GM23338 (cell line): ENCODE data around the gene SEC16B. TPM values are rescaled to one million over a fixed set of nuclear protein-coding genes. Genes with fewer than 3 reads are reported as not detected.

Source experiments
- ATAC-seq: fragments of 200-7000 bp; cut with Tn5 transposase; 3 replicates; pipeline ENCODE4 v1.9.1; 2020
- DNase-seq: peaks from one replicate; pipeline ENCODE4 v3.0.0-alpha.2; 2015; ENCODE audit warnings: low spot score
- H2AFZ ChIP-seq: fragments of 200-600 bp; sonication (generic); 2 replicates; pipeline ENCODE4 v1.8.0; 2016; ENCODE audit warnings: antibody characterized with exemption, mild to moderate bottlenecking, moderate library complexity
- H3F3A ChIP-seq: fragments of 200-600 bp; sonication (generic); replicated peaks from 2 replicates; pipeline ENCODE4 v1.8.0; 2017; ENCODE audit warnings: antibody characterized with exemption, mixed run types, low read depth
- H3K27ac ChIP-seq: fragments of 200-600 bp; sonication (generic); 2 replicates; pipeline ENCODE4 v1.6.1; 2016; ENCODE audit warnings: low read depth
- H3K27me3 ChIP-seq: fragments of 200-600 bp; sonication (generic); 2 replicates; pipeline ENCODE4 v1.8.0; 2016; ENCODE audit warnings: mild to moderate bottlenecking, mixed run types, moderate library complexity; ENCODE audit not compliant: insufficient read depth
- H3K36me3 ChIP-seq: fragments of 200-600 bp; sonication (generic); 2 replicates; pipeline ENCODE4 v1.8.0; 2016; ENCODE audit warnings: mild to moderate bottlenecking; ENCODE audit not compliant: insufficient read depth
- H3K4me1 ChIP-seq: fragments of 200-600 bp; sonication (generic); 2 replicates; pipeline ENCODE4 v1.8.0; 2016; ENCODE audit warnings: mild to moderate bottlenecking, moderate library complexity; ENCODE audit not compliant: insufficient read depth
- H3K4me2 ChIP-seq: fragments of 200-600 bp; sonication (generic); 2 replicates; pipeline ENCODE4 v1.7.1; 2017; ENCODE audit warnings: mixed run types
- H3K4me3 ChIP-seq: fragments of 200-600 bp; sonication (generic); 2 replicates; pipeline ENCODE4 v1.6.1; 2016; ENCODE audit warnings: mixed run types
- H3K79me2 ChIP-seq: fragments of 200-600 bp; sonication (generic); replicated peaks from 2 replicates; pipeline ENCODE4 v1.8.0; 2017; ENCODE audit warnings: mild to moderate bottlenecking; ENCODE audit not compliant: insufficient read depth
- H3K9me2 ChIP-seq: fragments of 200-600 bp; sonication (generic); 2 replicates; pipeline ENCODE4 v1.8.0; 2017; ENCODE audit not compliant: insufficient read depth
- H4K20me1 ChIP-seq: fragments of 200-600 bp; sonication (generic); replicated peaks from 2 replicates; pipeline ENCODE4 v1.8.0; 2017; ENCODE audit warnings: mild to moderate bottlenecking; ENCODE audit not compliant: insufficient read depth
- H3K27ac Mint-ChIP-seq: 2 replicates; pipeline ENCODE4 v1.8.0; 2020; ENCODE audit warnings: inconsistent platforms, mild to moderate bottlenecking, moderate library complexity, mixed read lengths
- H3K27me3 Mint-ChIP-seq: 3 replicates; pipeline ENCODE4 v1.8.0; 2022; ENCODE audit warnings: low read depth, mild to moderate bottlenecking, moderate library complexity, mixed read lengths, inconsistent platforms; ENCODE audit not compliant: insufficient read depth, poor library complexity
- H3K36me3 Mint-ChIP-seq: 3 replicates; pipeline ENCODE4 v1.8.0; 2021; ENCODE audit warnings: low read depth, mild to moderate bottlenecking, inconsistent platforms, moderate library complexity, mixed read lengths
- H3K4me1 Mint-ChIP-seq: 3 replicates; pipeline ENCODE4 v1.8.0; 2020; ENCODE audit warnings: mild to moderate bottlenecking, inconsistent platforms, mixed read lengths
- H3K4me3 Mint-ChIP-seq: 3 replicates; pipeline ENCODE4 v1.8.0; 2021; ENCODE audit warnings: moderate library complexity, mild to moderate bottlenecking, inconsistent platforms, mixed read lengths
- H3K9me3 Mint-ChIP-seq: 3 replicates; pipeline ENCODE4 v1.8.0; 2020; ENCODE audit warnings: moderate library complexity, mild to moderate bottlenecking, inconsistent platforms, mixed read lengths
- CREB1 ChIP-seq: fragments of 250-450 bp; sonication (Bioruptor Pico); IDR thresholded peaks from 2 replicates; pipeline ENCODE4 v1.5.0; 2020; ENCODE audit warnings: low read depth, mild to moderate bottlenecking, moderate library complexity
- ETS1 ChIP-seq: IDR thresholded peaks from 2 replicates; pipeline ENCODE4 v1.6.1; 2016; ENCODE audit warnings: antibody characterized with exemption
- EZH2 ChIP-seq: fragments of 200-600 bp; sonication (generic); IDR thresholded peaks from one replicate; pipeline ENCODE4 v1.8.0; 2017; ENCODE audit warnings: antibody characterized with exemption, mild to moderate bottlenecking, low read depth; ENCODE audit not compliant: unreplicated experiment
- EZH2phosphoT487 ChIP-seq: fragments of 200-600 bp; sonication (generic); IDR thresholded peaks from one replicate; pipeline ENCODE4 v1.8.1; 2018; ENCODE audit warnings: antibody characterized with exemption; ENCODE audit not compliant: unreplicated experiment
- JUNB ChIP-seq: IDR thresholded peaks from one replicate; pipeline ENCODE4 v1.6.1; 2016; ENCODE audit warnings: antibody characterized with exemption; ENCODE audit not compliant: unreplicated experiment
- NANOG ChIP-seq: IDR thresholded peaks from 2 replicates; pipeline ENCODE4 v1.6.1; 2016; ENCODE audit warnings: antibody characterized with exemption, borderline replicate concordance
- POLR2AphosphoS5 ChIP-seq: IDR thresholded peaks from 2 replicates; pipeline ENCODE4 v1.6.1; 2016; ENCODE audit warnings: antibody characterized with exemption, low read depth
- STAT1 ChIP-seq: IDR thresholded peaks from one replicate; pipeline ENCODE4 v1.6.1; 2016; ENCODE audit warnings: antibody characterized with exemption; ENCODE audit not compliant: unreplicated experiment
- ZNF114 ChIP-seq: fragments of 250-450 bp; sonication (Bioruptor Pico); IDR thresholded peaks from 2 replicates; pipeline ENCODE4 v1.5.0; 2020; ENCODE audit warnings: mild to moderate bottlenecking, moderate library complexity
- ZNF331 ChIP-seq: fragments of 250-450 bp; sonication (Bioruptor Pico); IDR thresholded peaks from 2 replicates; pipeline ENCODE4 v1.5.0; 2020; ENCODE audit warnings: low read depth, mild to moderate bottlenecking, moderate library complexity
- polyA plus RNA-seq: library from polyadenylated mRNA; unstranded; fragments of >200 nt; fragmentation: Nextera tagmentation; extraction: Ambion mirVana; gene quantifications from 2 replicates; pipeline ENCODE4 v1.2.1, GENCODE V29; 2016
- total RNA-seq: library from RNA; depleted of rRNA; stranded (reverse); fragments of >200 nt; shearing (Covaris generic); gene quantifications from 2 replicates; pipeline ENCODE4 v1.2.3, GENCODE V29; 2014
- TF ChIP-seq, protein P1 (sequence below): IDR thresholded peaks from one replicate; pipeline ENCODE4 v1.6.1; 2018; ENCODE audit warnings: antibody characterized with exemption; ENCODE audit not compliant: unreplicated experiment
- TF ChIP-seq, protein P2 (sequence below): fragments of 250-450 bp; sonication (Bioruptor Pico); IDR thresholded peaks from 2 replicates; pipeline ENCODE4 v1.5.0; 2020; ENCODE audit warnings: mild to moderate bottlenecking, moderate library complexity

SEC16B gene
- total and polyA plus RNA-seq, 2 experiments from 2014 or later: 0.29 to 1.2 TPM

GRCh38 chr1:177940682-177941081, 29.2 kb downstream of the SEC16B start:
- H3K79me2 ChIP-seq: no peaks in the 10 kb centered on the region
- no peak overlapping the region for H3K4me2 ChIP-seq
- TF ChIP-seq POLR2AphosphoS5: no peak
- TF ChIP-seq ZNF114 (CRISPR knock-in tag): no peak
- TF ChIP-seq, protein P1, sequence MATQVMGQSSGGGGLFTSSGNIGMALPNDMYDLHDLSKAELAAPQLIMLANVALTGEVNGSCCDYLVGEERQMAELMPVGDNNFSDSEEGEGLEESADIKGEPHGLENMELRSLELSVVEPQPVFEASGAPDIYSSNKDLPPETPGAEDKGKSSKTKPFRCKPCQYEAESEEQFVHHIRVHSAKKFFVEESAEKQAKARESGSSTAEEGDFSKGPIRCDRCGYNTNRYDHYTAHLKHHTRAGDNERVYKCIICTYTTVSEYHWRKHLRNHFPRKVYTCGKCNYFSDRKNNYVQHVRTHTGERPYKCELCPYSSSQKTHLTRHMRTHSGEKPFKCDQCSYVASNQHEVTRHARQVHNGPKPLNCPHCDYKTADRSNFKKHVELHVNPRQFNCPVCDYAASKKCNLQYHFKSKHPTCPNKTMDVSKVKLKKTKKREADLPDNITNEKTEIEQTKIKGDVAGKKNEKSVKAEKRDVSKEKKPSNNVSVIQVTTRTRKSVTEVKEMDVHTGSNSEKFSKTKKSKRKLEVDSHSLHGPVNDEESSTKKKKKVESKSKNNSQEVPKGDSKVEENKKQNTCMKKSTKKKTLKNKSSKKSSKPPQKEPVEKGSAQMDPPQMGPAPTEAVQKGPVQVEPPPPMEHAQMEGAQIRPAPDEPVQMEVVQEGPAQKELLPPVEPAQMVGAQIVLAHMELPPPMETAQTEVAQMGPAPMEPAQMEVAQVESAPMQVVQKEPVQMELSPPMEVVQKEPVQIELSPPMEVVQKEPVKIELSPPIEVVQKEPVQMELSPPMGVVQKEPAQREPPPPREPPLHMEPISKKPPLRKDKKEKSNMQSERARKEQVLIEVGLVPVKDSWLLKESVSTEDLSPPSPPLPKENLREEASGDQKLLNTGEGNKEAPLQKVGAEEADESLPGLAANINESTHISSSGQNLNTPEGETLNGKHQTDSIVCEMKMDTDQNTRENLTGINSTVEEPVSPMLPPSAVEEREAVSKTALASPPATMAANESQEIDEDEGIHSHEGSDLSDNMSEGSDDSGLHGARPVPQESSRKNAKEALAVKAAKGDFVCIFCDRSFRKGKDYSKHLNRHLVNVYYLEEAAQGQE: no peak
- no peak for TF ChIP-seq ZNF331 (CRISPR knock-in tag)
- TF ChIP-seq, protein P2, sequence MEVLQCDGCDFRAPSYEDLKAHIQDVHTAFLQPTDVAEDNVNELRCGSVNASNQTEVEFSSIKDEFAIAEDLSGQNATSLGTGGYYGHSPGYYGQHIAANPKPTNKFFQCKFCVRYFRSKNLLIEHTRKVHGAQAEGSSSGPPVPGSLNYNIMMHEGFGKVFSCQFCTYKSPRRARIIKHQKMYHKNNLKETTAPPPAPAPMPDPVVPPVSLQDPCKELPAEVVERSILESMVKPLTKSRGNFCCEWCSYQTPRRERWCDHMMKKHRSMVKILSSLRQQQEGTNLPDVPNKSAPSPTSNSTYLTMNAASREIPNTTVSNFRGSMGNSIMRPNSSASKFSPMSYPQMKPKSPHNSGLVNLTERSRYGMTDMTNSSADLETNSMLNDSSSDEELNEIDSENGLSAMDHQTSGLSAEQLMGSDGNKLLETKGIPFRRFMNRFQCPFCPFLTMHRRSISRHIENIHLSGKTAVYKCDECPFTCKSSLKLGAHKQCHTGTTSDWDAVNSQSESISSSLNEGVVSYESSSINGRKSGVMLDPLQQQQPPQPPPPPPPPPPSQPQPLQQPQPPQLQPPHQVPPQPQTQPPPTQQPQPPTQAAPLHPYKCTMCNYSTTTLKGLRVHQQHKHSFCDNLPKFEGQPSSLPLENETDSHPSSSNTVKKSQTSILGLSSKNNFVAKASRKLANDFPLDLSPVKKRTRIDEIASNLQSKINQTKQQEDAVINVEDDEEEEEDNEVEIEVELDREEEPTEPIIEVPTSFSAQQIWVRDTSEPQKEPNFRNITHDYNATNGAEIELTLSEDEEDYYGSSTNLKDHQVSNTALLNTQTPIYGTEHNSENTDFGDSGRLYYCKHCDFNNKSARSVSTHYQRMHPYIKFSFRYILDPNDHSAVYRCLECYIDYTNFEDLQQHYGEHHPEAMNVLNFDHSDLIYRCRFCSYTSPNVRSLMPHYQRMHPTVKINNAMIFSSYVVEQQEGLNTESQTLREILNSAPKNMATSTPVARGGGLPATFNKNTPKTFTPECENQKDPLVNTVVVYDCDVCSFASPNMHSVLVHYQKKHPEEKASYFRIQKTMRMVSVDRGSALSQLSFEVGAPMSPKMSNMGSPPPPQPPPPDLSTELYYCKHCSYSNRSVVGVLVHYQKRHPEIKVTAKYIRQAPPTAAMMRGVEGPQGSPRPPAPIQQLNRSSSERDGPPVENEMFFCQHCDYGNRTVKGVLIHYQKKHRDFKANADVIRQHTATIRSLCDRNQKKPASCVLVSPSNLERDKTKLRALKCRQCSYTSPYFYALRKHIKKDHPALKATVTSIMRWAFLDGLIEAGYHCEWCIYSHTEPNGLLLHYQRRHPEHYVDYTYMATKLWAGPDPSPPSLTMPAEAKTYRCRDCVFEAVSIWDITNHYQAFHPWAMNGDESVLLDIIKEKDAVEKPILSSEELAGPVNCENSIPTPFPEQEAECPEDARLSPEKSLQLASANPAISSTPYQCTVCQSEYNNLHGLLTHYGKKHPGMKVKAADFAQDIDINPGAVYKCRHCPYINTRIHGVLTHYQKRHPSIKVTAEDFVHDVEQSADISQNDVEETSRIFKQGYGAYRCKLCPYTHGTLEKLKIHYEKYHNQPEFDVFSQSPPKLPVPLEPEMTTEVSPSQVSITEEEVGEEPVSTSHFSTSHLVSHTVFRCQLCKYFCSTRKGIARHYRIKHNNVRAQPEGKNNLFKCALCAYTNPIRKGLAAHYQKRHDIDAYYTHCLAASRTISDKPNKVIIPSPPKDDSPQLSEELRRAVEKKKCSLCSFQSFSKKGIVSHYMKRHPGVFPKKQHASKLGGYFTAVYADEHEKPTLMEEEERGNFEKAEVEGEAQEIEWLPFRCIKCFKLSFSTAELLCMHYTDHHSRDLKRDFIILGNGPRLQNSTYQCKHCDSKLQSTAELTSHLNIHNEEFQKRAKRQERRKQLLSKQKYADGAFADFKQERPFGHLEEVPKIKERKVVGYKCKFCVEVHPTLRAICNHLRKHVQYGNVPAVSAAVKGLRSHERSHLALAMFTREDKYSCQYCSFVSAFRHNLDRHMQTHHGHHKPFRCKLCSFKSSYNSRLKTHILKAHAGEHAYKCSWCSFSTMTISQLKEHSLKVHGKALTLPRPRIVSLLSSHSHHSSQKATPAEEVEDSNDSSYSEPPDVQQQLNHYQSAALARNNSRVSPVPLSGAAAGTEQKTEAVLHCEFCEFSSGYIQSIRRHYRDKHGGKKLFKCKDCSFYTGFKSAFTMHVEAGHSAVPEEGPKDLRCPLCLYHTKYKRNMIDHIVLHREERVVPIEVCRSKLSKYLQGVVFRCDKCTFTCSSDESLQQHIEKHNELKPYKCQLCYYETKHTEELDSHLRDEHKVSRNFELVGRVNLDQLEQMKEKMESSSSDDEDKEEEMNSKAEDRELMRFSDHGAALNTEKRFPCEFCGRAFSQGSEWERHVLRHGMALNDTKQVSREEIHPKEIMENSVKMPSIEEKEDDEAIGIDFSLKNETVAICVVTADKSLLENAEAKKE (CRISPR knock-in tag): no peak
- TF ChIP-seq STAT1: no peak
- TF ChIP-seq EZH2: no peak
- TF ChIP-seq NANOG: no peak
- no peak for TF ChIP-seq CREB1 (CRISPR knock-in tag)
- TF ChIP-seq ETS1: no peak
- TF ChIP-seq JUNB: no peak
- TF ChIP-seq EZH2phosphoT487: no peak
- H3K36me3 Mint-ChIP-seq: no peaks in the 10 kb centered on the region
- ATAC-seq: no peak
- H3K36me3 ChIP-seq: no peaks in the 10 kb centered on the region
- no peak overlapping the region for H3K27ac ChIP-seq
- no peaks in the 10 kb centered on the region for H3K27me3 Mint-ChIP-seq
- no peak overlapping the region for H3K4me3 Mint-ChIP-seq
- H4K20me1 ChIP-seq: no peaks in the 10 kb centered on the region
- no peak for DNase-seq
- H3K4me1 Mint-ChIP-seq: peaks cover 6% of the 10 kb centered on the region
- H3K27me3 ChIP-seq: no peaks in the 10 kb centered on the region
- no peaks in the 10 kb centered on the region for H3K9me2 ChIP-seq
- no peak overlapping the region for H2AFZ ChIP-seq
- no peak overlapping the region for H3K27ac Mint-ChIP-seq
- no peaks in the 10 kb centered on the region for H3K9me3 Mint-ChIP-seq
- no peak overlapping the region for H3K4me3 ChIP-seq
- H3K4me1 ChIP-seq: no peaks in the 10 kb centered on the region
- H3F3A ChIP-seq: no peaks in the 10 kb centered on the region
